LNCaP clone FGC (cell line): Measurements from ENCODE around the gene RHBDD3.

ENCODE experiments used
- DNase-seq: peaks from one replicate; pipeline ENCODE4 v3.0.0-alpha.2; 2011; ENCODE audit warnings: low read depth
- H3K4me3 ChIP-seq: 2 replicates; pipeline ENCODE4 v1.5.1; 2011; ENCODE audit warnings: mild to moderate bottlenecking, low read depth, low read length, control low read depth
- CTCF ChIP-seq: IDR thresholded peaks from 2 replicates; pipeline ENCODE4 v1.5.1; 2012; ENCODE audit warnings: mild to moderate bottlenecking; ENCODE audit not compliant: control insufficient read depth, insufficient read depth; ENCODE audit errors: extremely low read depth

The RHBDD3 gene

GRCh38 chr22:29267858-29268510, at the start of gene RHBDD3, which contains the start of gene EWSR1:
TSS of gene RHBDD3 (minus strand) at chr22:29267981. CDS start at chr22:29265626, 2,355 bp downstream.
TSS of gene EWSR1 (plus strand) at chr22:29268268. CDS start at chr22:29268337, 69 bp downstream.
- peak within 1 kb of the TSS; percentile 68 for H3K4me3 ChIP-seq
- no peak for TF ChIP-seq CTCF
- DNase-seq: peak; percentile 92

- H3K4me3 ChIP-seq: no peak overlapping the region
Observed at GRCh38 chr22:29316141-29316828, 48.5 kb upstream of the RHBDD3 start.

GRCh38 chr22:29315286-29316140, 47.7 kb upstream of the RHBDD3 start, which contains the start of gene RASL10A:
TSS of gene RASL10A (minus strand) at chr22:29315697. CDS start at chr22:29315246, 451 bp downstream.
- no peak for DNase-seq
- TF ChIP-seq CTCF: no peak
- H3K4me3 ChIP-seq: no peak within 1 kb of the TSS

More at GRCh38 chr22:29316141-29316828, 48.5 kb upstream of the RHBDD3 start:
- TF ChIP-seq CTCF: no peak
- no peak for DNase-seq

GRCh38 chr22:29314537-29315285, 46.9 kb upstream of the RHBDD3 start:
- H3K4me3 ChIP-seq: no peak overlapping the region
- no peak for DNase-seq
- no peak for TF ChIP-seq CTCF

GRCh38 chr22:29313576-29314466, 46.0 kb upstream of the RHBDD3 start:
- no peak overlapping the region for H3K4me3 ChIP-seq
- no peak for TF ChIP-seq CTCF
- no peak for DNase-seq
